Stimulated activated CD8-positive, alpha-beta memory T cell treated with anti-CD3 and anti-CD28 coated beads, Interleukin-4, amount 100 ng/mL, for 1 hour (primary cell): ENCODE results near the gene STAT3.
"Not testable (repeated sequence)": the region's sequence is repeated elsewhere in the genome, so short reads cannot be mapped to it uniquely, and the experiment has no call there.

ENCODE experiments used
- DNase-seq, 2 donors: peaks; one replicate each; pipeline ENCODE4 v3.0.0-alpha.2; 2020; ENCODE audit warnings: low read depth in 2 of 2, low spot score in 1 of 2

Gene STAT3

GRCh38 chr17:42409523-42410318, 21.5 kb upstream of the STAT3 start:
- no peak for DNase-seq

GRCh38 chr17:42408061-42408460, 19.8 kb upstream of the STAT3 start:
- DNase-seq: no peak

DNA sequence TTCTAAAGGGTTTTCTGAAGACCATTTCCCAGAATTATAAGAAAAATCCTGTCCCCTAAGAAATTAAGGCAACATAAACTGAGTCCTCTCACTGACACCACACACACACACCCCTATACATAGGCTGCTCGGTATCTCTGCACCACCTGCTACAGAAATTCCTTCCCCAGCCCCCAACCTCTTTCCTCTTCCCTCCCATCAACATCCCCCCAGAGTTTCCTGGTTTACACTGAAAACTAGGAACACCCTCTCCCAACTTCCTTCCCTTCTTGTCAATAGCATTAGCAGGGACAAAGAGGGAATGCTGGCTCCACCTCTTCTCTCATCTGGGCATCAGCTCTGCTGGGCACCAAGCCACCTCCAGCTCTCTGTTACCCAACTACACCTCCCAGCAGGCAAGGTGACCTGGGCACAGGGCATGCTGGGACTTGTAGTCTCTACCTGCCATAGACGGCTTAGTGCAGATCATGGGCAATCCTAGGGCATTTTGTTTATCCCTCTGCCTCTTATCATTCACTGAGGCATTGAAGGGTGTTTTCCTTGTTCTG, 19.1 kb upstream of the STAT3 start:
- peak in 1 of 2 donors; percentile 32 for DNase-seq

DNA sequence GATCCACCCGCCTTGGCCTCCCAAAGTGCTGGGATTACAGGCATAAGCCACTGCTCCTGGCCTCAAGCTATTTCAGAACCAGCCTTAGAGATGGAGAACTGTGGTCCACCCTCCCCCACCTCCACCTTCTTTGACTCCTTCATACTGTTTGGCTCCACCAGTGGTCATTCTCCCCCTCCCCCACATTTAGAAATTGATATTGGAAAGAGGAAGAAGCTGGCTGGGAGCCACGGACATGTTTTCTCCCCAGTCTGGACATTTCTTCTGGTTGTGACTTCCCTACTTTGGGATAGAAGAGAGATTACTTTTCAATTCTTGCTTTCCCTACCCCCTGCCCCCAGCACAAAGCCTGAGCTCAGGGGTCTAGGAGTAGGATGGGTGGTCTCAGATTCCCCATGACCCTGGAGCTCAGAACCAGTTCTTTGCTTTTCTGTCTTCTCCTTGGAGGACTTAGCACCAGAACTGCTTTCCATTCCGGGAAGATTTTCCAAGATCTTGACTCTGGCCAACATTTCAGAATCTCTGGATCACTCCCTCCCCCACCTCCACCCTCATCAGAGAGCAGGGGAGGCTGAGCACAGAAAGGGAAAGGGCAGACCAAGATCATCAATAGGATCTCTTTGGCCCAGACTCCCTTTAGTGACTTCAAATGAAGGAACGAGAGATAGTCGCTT, 18.5 kb upstream of the STAT3 start:
- DNase-seq: no peak

- peak; percentile 56 to 68 for DNase-seq
These were observed 17.8 kb upstream of the STAT3 start for GRCh38 chr17:42405963-42406495.

GRCh38 chr17:42405076-42405475, 16.8 kb upstream of the STAT3 start:
- no peak for DNase-seq

DNA sequence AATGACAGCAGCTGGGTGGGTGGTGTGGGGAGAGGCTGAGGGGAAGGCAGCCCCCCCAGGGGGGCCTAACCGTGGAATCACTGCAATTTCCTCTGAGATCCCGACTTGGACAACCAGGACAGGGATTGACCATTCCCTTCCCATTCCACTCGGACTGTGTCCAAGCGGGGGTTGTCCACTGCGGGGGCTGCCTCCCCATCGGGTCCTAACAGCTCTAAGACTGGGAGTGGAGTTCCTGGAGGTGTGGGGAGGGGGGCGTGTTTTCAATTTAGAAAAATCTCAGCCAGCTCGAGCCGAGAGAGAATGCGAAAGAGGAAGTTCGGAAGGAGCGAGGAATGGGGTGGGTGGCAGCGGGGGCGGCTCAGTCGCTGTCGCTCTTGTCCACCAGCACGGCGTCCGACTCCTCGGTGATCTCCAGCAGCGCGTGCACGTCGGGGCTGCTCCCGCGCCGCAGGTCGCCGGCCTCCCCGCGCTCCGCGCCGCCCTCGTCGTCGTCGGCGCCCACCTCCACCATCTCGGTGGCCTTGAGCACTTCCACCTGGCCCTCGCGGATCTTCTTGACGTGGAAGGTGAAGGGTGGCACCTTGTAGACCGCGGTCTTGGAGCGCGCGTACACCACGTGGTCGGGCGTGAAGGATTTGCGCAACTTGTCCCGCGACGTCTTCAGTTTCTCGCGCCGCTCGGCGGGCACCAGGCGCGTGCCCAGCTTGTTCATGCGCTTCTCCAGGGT, 16.2 kb upstream of the STAT3 start:
- no peak for DNase-seq

- DNase-seq: no peak
These were observed 14.9 kb upstream of the STAT3 start for GRCh38 chr17:42403150-42403549.

DNA sequence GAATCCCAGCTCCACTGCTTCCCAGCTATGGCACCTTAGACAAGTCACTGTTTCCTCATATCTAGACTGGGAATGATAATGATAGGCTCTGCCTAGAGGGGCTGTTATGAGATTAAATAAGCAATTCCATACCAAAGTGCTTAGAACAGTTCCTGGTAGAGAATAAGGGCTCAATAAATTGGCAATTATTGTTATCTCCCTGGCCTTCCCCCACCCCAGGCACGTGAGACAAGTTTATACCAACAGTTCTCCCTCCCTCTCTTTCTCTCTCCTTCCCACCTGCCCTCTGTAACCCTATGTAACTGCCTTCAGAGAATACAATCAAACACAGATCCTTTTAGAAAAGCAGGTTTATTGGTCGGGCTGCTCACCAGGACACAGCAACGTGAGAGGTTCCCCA, 13.9 kb upstream of the STAT3 start:
- no peak for DNase-seq

DNA sequence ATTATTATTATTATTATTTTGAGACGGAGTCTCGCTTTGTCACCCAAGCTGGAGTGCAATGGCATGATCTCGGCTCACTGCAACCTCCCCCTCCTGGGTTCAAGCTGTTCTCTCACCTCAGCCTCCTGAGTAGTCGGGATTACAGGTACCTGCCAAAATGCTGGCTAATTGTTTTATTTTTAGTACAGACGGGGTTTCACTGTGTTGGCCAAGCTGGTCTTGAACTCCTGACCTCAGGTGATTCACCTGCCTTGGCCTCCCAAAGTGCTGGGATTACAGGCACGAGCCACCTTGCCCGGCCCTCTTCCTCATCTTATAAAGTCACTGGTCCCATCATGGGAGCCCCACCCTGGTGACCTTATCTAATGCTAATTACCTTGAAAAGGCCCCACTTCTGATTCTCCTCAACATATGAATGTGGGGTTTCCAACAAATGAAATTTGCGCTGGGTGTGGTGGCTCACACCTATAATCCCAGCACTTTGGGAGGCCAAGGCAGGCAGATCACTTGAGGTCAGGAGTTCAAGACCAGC, 12.7 kb upstream of the STAT3 start:
- DNase-seq: not testable (repeated sequence)

DNA sequence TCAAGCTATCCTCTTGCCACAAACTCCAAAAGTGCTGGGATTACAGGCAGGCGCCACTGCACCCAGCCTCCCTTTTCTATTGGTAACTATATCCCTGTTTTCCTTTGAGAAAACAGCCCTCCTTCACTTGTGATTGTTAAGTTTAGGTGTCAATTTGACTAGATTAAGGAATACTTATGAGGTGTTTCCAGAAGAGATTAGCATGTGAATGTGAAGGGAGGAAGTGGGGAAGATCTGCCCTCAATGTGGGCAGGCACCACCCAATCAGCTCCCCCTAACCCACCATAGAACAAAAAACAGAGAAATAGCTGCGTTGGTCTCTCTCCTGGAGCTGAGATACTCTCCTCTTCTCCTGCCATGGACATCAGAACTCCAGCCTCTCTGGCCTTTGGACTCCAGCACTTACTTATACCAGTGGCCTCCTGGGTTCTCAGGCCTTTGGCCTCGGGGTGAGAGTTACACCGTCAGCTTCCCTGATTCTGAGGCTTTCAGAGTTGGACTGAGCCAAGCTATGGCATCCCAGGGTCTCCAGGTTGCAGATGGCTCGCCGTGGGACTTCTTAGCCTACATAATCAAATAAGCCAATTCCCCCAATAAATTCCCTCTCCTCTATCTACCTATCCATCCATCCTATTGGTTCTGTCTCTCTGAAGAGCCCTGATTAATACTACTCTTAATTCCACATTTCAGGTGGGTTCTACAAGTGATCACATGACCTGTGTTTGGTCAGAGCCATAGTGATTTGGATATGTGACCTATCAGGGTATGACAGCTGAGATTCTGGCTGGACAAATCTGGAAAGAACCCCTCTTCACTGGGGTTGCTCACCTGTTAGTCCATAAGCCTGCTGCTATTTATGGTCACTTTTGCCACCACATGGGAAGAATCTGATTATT, 12.0 kb upstream of the STAT3 start:
- DNase-seq: no peak

DNA sequence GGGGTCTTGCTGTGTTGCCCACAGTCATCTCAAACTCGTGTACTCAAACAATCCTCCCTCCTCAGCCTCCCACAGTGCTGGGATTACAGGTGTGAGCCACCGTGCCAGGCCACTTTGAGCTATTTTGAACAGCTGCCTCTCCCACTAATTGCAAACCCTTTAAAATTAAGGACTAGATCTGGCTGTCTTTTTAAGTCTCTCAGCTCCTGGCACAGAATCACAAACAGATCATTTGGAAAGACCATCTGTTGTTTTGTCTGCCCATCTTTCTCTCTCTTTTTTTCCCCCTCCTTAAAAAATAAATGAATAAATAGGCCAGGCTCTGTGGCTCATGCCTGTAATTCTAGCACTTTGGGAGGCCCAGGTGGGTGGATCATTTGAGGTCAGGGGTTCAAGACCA, 10.9 kb upstream of the STAT3 start:
- no peak for DNase-seq

GRCh38 chr17:42395601-42396000, 7.4 kb upstream of the STAT3 start:
- DNase-seq: not testable (repeated sequence)

GRCh38 chr17:42394838-42395237, 6.6 kb upstream of the STAT3 start:
- DNase-seq: no peak

- no peak for DNase-seq
These were observed 4.6 kb upstream of the STAT3 start for GRCh38 chr17:42392692-42393415.

- DNase-seq: not testable (repeated sequence)
These were observed 3.2 kb upstream of the STAT3 start for GRCh38 chr17:42391439-42391838.

DNA sequence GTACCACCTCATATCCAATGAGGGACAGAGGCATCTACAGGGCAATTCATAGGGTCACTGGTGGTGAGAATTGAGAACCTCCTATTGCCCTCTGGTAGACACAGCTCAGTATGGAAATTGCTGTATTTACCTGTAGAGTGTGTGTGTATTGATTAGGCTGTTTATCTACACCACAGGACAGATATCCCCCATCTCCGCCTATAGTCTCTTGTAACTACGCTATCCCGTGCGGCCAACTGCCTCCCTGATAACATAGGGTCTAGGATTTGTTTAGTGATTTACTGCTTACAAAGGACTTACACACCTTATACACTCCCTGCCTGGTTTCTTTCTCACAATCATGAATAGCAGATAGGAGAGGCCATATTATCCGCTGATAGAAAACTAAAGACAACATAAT, 1.7 kb upstream of the STAT3 start:
- DNase-seq: no peak

GRCh38 chr17:42389135-42389417, 834 bp upstream of the STAT3 start:
- DNase-seq: no peak

DNA sequence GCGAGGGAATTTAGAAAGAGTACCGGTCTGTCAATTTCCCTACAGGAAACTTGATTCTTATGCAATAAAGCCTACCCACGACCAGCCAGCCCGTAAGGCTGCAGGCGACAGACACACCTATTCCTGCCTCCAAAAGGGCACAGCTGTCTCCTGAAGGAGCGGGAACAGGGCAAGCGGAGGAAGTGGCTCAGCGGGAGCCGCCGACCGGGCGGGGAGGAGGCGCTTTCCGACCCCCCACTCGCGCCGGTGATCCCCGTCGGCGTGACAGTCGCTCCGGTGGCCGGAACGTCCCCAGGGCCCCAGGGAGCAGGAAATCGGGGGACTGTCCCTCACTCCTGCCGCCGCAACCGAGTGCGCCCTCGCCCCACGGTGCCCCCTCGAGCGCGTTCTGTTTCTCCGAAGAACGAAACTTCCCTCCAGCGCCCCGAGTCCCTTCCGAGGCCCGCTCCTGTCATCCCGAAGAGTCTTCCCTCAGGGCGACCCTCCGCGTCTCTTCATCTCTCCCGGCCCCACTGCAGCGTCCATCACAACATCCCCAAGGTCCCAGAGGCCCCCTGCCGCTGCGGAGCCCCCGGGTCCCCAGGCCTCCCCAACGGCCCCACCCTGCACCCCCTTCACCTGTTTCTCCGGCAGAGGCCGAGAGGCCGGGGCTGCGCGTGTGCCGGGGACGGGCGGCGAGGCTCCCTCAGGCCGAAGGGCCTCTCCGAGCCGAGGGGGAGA, 421 bp downstream of the STAT3 start:
- DNase-seq: no peak
